Right renal pelvis (tissue), 4 donors: ENCODE results near the gene LRRFIP1. TPM values are rescaled to one million over a fixed set of nuclear protein-coding genes. Genes with fewer than 3 reads are reported as not detected.

ENCODE experiments used
- DNase-seq, 4 donors: peaks; one replicate each; pipeline ENCODE4 v3.0.0-alpha.2; 2013; ENCODE audit warnings: low read depth in 4 of 4, low spot score in 3 of 4, missing footprints in 1 of 4
- polyA plus RNA-seq, 4 donors: library from polyadenylated mRNA; unstranded; fragments of 120-200 nt; gene quantifications; one replicate each; pipeline ENCODE4 v1.2.1, GENCODE V29; 2013; ENCODE audit not compliant: insufficient read length in 4 of 4

LRRFIP1 gene
- polyA plus RNA-seq, 4 donors: 76.4 to 97.5 (median 87.9) TPM

- no peak for DNase-seq
Measured at GRCh38 chr2:237616734-237617586, 10.4 kb upstream of the LRRFIP1 start.

GRCh38 chr2:237617587-237617982 is 9.8 kb upstream of the LRRFIP1 start:
- DNase-seq: no peak

GRCh38 chr2:237618449-237618848 is 8.9 kb upstream of the LRRFIP1 start:
- DNase-seq: no peak

GRCh38 chr2:237623428-237624403 is 3.7 kb upstream of the LRRFIP1 start:
- DNase-seq: no peak

DNA sequence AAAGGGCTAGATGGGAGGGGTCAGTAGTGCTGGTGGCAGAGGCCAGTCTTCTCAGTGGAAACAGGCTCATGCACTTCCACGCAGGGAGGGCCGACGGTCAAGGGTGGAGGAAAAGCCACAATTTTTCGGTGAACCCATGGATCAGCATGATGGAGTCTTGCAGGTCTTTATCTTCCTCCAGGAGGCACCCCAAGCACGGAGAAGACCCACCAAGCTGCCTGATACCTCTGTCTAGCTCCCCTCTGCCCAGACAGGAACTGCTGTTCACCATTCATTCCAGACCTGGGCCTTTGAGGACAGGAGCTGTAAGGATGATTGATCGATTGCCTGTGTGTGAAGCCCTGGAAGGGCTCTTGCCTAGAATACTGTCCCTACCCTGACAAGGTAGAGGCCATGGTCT is 2.8 kb upstream of the LRRFIP1 start:
- no peak for DNase-seq

GRCh38 chr2:237625216-237625705 is 2.1 kb upstream of the LRRFIP1 start:
- no peak for DNase-seq

DNA sequence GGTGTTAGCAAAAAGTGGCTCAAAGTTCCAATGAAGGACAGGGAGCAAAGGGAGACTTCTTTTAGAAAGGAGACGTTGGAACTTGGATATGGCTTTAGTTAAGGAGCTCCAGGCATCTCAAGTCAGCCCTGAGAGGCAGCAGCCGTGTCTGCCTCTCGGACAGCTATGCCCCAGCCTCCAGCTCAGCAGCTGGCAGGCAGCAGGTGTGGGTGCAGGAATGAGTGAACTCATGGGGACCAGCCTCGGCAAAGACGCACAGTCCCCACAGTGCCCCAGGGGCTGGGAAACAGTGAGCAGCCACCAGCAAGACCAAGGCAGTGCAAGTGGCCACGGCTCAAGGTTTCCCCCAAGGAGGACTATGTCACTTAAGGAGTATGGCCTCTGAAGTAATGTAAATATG is 1.6 kb upstream of the LRRFIP1 start:
- DNase-seq: no peak

GRCh38 chr2:237626813-237627440 is 460 bp upstream of the LRRFIP1 start:
- DNase-seq: no peak

- DNase-seq: no peak
Measured at GRCh38 chr2:237628247-237629187, 1.1 kb downstream of the LRRFIP1 start.

DNA sequence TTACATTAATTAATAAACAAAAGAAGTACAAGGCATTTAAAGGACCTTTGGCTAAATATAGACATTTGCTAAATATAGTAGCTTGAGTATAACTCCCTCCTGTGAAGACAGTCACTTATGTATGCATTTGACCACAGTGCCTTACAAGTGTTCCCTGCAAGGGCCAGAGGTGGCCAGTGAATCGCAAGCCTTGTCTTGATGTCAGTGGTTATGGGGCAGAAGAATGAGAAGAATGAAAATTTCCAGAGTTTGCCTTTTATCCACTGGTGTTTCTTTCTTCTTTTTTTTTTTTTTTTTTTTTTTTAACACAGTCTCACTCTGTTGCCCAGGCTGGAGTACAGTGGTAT is 1.8 kb downstream of the LRRFIP1 start:
- DNase-seq: no peak

DNA sequence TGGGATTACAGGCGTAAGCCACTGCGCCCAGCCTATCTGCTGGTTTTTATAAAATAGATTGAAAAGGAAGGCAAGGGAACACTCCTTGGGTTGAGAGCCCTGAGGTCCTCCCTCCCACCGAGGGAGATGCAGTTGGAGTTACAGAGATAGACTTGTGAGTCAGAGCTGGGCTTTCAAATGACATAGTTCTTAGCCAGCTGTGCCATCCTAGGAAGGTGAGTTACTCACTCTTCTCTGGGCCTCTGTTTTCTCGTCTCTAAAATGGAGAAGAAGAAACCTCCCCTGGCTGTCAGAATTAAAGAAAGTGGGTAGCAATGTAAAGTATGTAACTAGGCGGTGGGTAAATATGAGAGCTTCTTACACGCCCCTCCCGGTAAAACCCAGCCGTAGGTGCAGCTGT is 2.4 kb downstream of the LRRFIP1 start:
- no peak for DNase-seq

DNA sequence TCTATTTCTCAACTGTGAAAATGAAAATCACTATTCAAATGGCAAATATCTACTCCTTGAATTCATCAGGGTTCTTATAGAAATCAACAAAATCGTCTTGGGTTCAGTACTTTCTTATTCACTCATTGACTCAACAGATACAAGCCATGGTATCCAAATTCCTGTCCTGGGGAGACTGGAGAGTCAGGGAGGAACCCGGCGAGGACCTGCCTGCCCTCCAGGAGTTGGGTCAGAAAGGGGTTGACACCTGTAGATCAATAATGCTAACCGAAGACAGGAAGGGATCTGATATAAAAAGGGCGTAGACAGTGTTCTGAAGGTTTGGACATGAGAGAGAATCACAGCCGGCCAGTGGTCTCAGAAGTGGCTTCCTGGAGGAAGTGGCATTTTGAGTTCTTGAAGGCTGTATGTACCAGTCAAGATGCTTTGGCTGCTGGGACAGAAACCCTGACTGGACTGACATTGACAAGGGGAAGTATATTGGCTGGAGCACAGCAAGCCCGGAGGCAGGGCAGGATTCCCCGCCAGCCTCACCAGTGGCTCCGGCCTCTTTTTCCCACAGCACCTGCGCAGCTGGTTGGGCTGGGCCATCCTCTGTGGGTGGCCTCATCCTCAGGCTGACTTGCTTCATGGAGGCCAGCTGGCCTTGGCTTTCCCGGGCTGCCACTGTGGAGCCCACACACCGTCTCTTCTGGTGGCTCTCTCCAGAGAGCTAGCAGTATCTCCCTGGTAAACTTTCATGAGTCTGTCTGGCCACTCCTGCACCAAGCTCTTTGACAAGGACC is 3.0 kb downstream of the LRRFIP1 start:
- no peak for DNase-seq

DNA sequence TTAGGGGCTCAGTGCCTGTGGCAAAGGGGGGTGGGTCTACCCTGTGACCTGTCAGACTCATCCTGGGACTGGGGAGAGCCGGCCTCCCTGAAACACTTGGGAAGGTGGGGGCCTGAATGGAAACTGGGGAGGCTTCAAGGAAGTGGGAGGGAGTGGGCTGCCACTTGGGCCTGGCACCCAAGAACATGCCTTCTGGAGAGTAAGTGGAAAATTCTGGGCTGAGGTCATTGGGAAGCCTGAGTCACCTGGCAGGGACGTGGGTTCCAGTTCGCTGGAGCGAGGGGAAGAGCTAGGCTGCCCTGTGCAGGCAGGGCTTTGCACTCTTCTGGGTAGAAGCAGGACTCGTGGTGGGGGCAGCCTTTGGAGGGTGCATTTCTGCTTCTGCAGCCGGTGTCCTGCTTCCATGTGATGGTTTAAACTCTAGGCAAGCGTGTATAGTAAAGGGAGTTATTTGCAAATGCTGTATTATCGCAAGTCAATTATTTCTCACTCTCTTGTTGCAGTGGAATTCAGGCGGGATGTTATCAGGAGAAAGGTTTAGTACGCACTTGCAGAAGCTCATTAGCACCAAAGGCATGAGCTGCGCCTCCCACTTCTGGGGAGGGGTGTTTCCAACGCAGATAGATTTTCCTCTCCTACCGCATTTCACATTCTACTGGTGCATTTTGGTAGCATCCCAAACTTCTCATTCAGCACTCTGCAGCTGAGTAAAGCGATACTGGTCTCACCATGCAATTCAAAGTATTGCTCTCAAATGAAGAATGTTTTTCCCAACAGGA is 3.8 kb downstream of the LRRFIP1 start:
- no peak for DNase-seq

GRCh38 chr2:237631801-237632585 is 4.6 kb downstream of the LRRFIP1 start:
- no peak for DNase-seq

- no peak for DNase-seq
Measured at GRCh38 chr2:237633061-237633561, 5.7 kb downstream of the LRRFIP1 start.

DNA sequence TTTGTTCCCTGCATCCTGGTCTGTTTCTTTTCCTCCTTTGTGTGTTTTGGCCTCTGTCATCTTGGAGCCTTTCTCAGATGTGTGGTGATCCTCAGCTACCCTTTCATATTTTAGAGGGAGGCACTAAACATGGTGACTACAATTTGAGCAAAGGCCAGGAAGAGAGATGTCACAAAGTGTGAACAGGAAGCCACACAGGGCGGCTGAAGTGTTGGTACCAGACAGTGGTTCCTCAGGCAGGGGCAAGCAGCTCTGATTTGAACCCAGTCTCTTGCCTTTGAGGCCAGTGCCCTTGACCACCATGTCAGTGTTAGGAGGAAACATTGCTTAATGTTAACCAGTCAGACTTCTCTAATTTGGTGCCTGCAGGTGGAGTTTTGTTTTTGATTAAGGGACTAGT is 9.2 kb downstream of the LRRFIP1 start:
- no peak for DNase-seq

DNA sequence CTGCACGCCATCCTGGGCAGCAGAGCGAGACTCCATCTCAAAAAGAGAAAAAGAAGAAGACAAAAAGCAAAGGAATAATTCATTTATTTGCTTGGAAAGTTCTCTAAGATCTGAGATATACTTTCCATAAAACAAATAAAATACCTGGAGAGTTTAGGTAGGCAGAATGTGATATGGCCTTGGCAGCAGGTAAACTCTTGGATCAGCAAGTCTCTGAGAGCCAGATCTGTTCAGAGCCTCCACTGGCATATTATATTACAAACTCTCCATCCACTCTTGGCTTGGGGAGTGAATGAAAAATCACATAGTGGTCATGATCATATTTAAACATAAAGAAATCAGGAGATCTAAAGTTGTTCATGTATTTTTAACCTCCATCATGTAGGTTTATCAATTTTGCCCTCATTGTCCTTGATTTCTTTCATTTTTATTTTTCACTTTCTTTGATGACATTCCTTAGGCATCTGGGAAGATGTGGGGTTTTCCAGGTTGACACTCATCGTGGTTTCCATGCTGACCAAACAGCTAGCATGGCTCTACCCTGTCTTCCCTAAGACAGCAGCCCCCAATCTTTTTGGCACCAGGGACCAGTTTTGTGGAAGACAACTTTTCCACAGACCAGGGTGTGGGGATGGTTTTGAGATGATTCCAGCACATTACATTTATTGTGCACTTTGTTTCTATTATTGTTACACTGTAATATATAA is 10.2 kb downstream of the LRRFIP1 start:
- no peak for DNase-seq
